Activated naive CD4-positive, alpha-beta T cell treated with anti-CD3 and anti-CD28 coated beads, Interleukin-2, amount 50 U/mL, for 24 hours (primary cell): ENCODE results near the gene CCDC152.

Experiments
- H3K27ac Mint-ChIP-seq: one replicate; pipeline ENCODE4 v1.8.0; 2021; ENCODE audit warnings: mild to moderate bottlenecking, mixed read lengths
- H3K27me3 Mint-ChIP-seq: one replicate; pipeline ENCODE4 v1.8.0; 2021; ENCODE audit warnings: mixed read lengths
- H3K36me3 Mint-ChIP-seq: one replicate; pipeline ENCODE4 v1.8.0; 2021; ENCODE audit warnings: mixed read lengths
- H3K4me1 Mint-ChIP-seq: one replicate; pipeline ENCODE4 v1.8.0; 2021; ENCODE audit warnings: mixed read lengths
- H3K4me3 Mint-ChIP-seq: one replicate; pipeline ENCODE4 v1.8.0; 2021; ENCODE audit warnings: mild to moderate bottlenecking, mixed read lengths
- H3K9me3 Mint-ChIP-seq: one replicate; pipeline ENCODE4 v1.8.0; 2021; ENCODE audit warnings: mixed read lengths

The CCDC152 gene

DNA sequence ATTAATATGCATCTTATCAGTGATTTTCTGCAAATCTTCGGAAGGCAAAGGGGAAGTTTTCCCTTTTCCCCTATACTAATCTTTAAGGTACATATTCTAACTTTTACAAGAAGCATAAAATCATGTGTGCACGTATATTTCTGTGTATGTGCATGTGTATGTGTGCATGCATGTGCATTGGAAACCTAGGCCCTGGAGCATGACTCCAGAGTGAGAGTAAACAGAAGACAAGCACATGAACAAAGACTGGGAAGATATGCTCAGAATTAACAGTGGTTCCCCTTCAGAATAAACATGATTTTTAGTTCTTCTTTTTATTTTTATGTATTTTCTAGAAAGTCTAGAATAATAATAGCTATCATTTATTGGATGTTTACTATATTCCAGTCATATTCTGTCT is 65.9 kb downstream of the CCDC152 start:
- Mint-ChIP-seq H3K36me3 (no peaks in the 10 kb centered on the region), H3K9me3 (no peaks in the 10 kb centered on the region), H3K27ac (no peak overlapping the region), H3K4me1 (no peaks in the 10 kb centered on the region), H3K4me3 (no peak overlapping the region), H3K27me3 (no peaks in the 10 kb centered on the region)

DNA sequence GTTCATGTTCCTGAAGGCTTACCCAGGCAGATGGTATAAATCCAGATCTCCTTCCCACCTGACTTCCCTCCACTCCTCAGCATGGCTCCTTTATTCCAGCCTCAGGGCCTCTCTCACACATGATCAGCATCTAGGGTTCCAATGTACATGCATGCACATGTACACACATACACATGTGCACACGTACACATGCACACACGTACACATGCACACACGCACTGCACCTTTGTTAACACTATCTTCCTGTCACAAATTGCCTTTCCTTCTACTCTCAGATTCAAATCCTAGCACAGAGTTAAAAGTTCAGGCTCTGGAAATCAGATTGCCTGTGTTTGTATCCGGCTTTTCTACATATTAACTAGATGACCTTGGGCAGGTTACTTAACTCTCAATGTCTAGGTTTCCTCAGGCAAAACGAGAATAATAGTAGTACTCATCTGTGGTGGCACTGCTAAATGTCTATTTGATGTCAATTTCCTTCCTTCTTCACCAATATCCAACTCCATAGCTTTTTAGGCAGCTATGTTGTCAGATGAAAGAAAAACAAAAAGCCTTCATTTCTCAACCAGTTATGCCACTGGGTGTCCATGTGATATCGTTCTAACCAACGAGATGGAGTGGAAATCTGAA is 67.8 kb downstream of the CCDC152 start:
- no peaks in the 10 kb centered on the region for H3K27me3 Mint-ChIP-seq
- no peak overlapping the region for H3K27ac Mint-ChIP-seq
- no peaks in the 10 kb centered on the region for H3K9me3 Mint-ChIP-seq
- no peaks in the 10 kb centered on the region for H3K36me3 Mint-ChIP-seq
- H3K4me3 Mint-ChIP-seq, result no peak overlapping the region
- H3K4me1 Mint-ChIP-seq, result no peaks in the 10 kb centered on the region

DNA sequence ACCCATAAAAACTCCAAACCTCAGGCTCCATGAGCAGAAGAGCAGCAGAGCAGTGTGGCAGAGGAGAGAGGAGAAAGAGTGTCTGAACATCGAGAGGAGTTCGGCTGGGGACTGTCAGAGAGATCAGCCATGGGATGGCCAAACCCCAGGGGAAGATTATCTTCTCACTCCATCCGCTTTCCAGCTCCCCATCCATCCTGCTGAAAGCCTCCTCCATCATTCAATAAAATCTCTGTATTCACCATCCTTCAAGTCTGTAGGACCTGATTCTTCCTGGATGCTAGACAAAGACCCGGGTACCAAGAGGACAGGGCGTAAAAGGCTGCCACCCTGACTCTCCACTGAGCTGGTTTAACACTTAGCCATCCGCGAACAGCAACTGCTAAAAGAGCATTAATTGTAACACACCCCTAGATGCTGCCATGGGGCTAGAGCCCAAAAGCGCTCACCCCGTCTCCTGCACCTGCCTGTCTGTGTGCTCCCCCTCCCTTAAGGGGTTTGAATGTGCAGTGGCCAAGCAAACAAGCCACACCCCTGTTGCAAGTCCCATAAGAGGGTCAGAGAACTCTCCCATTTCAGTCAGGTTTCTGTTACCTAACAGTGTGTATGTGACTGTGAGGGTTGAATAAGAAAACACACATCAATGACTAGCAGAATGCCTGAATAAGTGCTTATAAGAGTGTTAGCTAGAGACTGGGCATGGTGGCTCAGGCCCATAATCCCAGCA is 69.0 kb downstream of the CCDC152 start:
- Mint-ChIP-seq H3K27me3 (no peaks in the 10 kb centered on the region), H3K4me1 (no peaks in the 10 kb centered on the region), H3K4me3 (no peak overlapping the region), H3K9me3 (no peaks in the 10 kb centered on the region), H3K36me3 (no peaks in the 10 kb centered on the region), H3K27ac (no peak overlapping the region)

DNA sequence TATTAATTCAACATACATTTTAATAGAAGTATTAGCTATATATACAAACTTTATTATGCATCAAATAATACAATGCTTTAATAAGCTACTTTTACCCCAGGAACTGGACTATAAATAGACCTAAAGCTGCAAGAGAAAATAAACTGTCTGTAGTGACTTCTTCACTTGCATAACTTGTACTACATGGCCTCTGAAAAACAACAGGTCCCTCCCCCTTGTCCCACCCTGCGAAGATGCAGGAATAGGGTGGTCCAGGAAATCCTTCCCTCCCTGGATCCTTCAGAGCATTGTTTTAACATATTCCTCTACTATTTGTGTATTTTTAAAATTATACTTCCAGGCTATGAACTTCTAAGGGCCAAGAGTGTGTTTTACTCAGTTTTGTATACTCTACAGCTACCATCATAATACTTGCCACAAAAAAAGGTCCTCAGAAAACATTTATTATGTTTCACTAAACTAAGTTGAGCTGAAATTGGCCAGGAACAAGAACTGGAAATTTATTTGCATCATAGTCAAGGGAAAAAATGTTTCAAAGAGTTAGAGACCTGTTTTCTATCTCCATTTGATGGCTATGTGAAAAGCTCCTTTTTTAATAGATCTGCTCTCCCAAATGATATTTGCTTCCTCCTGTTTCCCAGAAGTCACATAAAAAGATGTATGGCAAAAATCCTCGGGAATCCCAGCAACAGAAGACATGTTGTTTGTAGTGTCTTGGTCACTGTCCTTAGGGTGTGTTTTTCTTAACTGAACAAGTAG is 70.3 kb downstream of the CCDC152 start:
- Mint-ChIP-seq H3K27ac (no peak overlapping the region), H3K27me3 (peaks cover 2% of the 10 kb centered on the region), H3K4me1 (no peaks in the 10 kb centered on the region), H3K36me3 (no peaks in the 10 kb centered on the region), H3K4me3 (no peak overlapping the region), H3K9me3 (no peaks in the 10 kb centered on the region)

DNA sequence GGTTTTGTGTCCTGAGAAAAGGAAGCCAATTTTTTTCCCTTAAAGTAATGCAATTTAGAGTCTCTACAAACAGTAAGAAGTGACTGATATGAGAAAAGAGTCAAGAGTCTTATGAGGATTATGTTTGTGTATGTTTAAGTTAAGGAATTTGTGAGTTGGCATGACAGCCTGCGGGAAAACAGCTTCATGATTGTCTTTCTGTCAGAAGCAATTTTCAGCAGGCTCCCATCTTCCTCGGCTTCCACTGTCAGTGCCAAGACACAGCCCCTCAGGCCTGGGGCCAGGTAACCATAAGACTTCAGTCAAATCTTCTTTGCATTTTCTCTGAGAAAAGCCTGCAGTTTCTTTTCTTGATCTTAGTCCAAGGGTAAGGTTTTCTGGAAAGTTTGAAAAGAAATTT is 72.1 kb downstream of the CCDC152 start:
- peaks cover 4% of the 10 kb centered on the region for H3K27me3 Mint-ChIP-seq
- H3K4me1 Mint-ChIP-seq, result no peaks in the 10 kb centered on the region
- no peak overlapping the region for H3K27ac Mint-ChIP-seq
- H3K4me3 Mint-ChIP-seq, result no peak overlapping the region
- H3K9me3 Mint-ChIP-seq, result no peaks in the 10 kb centered on the region
- no peaks in the 10 kb centered on the region for H3K36me3 Mint-ChIP-seq

DNA sequence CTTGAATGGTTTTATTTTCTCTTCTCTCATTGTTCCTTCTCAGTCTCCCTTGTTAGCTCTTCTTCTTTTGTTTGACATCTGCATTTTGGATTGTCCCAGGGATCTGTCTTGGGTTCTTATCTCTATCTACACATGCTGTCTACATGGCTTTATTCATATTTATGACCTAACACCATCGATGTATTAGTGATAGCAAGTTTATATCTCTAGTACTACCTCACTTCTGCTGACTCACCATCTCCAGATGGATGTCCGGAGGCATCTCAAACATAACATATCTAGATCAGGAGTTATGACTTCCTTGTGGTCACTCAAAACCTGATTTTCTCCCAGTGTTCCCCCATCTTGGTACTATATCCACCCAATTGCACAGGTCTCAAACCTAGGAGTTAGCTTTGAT is 74.3 kb downstream of the CCDC152 start:
- no peaks in the 10 kb centered on the region for H3K9me3 Mint-ChIP-seq
- no peaks in the 10 kb centered on the region for H3K36me3 Mint-ChIP-seq
- H3K4me1 Mint-ChIP-seq, result no peaks in the 10 kb centered on the region
- H3K27ac Mint-ChIP-seq, result no peak overlapping the region
- H3K4me3 Mint-ChIP-seq, result no peak overlapping the region
- peaks cover 4% of the 10 kb centered on the region for H3K27me3 Mint-ChIP-seq

DNA sequence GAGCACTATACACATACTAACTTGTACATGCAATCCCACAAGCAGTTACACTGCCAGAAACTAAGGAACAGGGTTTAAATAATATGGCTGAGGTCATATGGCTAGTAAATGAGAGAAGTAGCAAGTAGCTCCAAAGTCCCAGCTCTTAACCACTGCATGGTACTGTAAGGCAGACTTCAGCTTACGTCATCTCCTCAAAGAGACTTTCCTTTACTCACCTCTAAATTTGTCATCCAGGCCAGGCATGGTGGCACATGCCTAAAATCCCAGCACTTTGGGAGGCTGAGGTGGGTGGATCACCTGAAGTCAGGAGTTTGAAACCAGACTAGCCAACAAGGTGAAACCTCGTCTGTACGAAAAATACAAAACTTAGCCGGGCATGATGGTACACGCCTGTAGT is 75.4 kb downstream of the CCDC152 start:
- Mint-ChIP-seq H3K9me3 (no peaks in the 10 kb centered on the region), H3K36me3 (no peaks in the 10 kb centered on the region), H3K4me3 (no peak overlapping the region), H3K4me1 (no peaks in the 10 kb centered on the region), H3K27me3 (peaks cover 4% of the 10 kb centered on the region), H3K27ac (no peak overlapping the region)

DNA sequence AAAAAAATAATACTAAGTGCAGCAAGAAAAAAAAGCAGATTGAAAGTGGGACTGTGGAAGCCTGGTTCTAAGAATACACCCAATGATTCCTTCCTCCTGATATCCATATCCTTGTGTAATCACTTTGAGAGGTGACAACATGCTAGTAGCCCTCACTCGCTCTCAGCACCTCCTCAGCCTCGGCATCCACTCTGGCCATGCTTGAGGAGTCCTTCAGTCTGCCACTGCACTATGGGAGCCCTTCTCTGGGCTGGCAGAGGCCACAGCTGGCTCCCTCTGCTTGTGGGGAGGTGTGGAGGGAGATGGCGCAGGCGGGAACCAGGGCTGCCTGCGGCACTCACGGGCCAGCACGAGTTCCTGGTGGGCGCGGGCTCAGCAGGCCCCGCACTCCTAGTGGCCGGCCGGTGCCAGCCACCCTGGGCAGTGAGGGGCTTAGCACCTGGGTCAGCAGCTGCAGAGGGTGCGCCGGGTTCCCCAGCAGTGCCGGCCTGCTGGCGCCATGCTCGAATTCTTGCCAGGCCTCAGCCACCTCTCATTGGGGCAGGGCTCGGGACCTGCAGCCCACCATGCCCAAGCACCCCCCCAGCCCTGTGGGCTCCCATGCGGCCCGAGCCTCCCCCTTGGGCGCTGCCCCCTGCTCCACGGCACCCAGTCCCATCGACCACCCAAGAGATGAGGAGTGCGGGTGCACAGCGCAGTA is 79.6 kb downstream of the CCDC152 start:
- peaks cover 3% of the 10 kb centered on the region for H3K27me3 Mint-ChIP-seq
- no peaks in the 10 kb centered on the region for H3K4me1 Mint-ChIP-seq
- no peak overlapping the region for H3K4me3 Mint-ChIP-seq
- no peaks in the 10 kb centered on the region for H3K9me3 Mint-ChIP-seq
- no peak overlapping the region for H3K27ac Mint-ChIP-seq
- H3K36me3 Mint-ChIP-seq, result no peaks in the 10 kb centered on the region

DNA sequence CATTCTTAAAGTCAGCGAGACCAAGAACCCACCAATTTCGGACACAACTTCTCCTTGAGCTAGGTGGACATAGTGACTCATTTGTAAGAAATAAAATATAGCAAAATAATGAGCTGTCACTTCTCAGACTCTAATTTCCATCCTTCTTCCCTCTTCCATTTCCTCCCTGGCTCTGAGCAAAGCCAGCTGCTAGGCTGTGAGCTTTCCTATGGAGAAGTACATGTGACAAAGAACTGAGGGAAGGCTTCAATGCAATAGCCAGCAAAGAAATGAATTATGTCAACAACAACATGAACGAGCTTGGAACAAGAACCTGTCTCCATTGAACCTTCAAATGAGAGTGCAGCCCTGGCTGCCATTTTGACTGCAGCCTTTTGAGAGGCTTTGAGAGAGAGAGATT is 81.0 kb downstream of the CCDC152 start:
- Mint-ChIP-seq H3K4me3 (no peak overlapping the region), H3K4me1 (no peaks in the 10 kb centered on the region), H3K36me3 (no peaks in the 10 kb centered on the region), H3K27me3 (peaks cover 2% of the 10 kb centered on the region), H3K27ac (no peak overlapping the region), H3K9me3 (no peaks in the 10 kb centered on the region)

DNA sequence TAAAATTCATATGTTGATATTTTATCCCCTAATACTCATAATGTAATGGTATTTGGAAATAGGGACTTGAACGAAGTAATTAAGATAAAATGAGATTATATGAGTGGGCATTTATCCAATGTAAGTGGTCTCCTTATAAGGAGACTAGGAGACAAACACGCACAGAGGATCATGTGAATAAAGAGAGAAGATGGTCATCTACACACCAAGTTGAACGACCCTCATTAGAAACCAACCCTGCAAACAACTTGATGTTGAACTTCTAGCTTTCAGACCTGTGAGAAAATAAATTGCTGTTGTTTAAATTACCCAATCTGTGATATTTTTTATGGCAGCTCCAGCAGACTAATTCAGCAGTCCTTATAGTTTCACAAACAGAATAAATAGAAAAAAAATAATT is 82.6 kb downstream of the CCDC152 start:
- Mint-ChIP-seq H3K9me3 (no peaks in the 10 kb centered on the region), H3K4me1 (no peaks in the 10 kb centered on the region), H3K36me3 (no peaks in the 10 kb centered on the region), H3K27ac (no peak overlapping the region), H3K4me3 (no peak overlapping the region), H3K27me3 (peaks cover 2% of the 10 kb centered on the region)

DNA sequence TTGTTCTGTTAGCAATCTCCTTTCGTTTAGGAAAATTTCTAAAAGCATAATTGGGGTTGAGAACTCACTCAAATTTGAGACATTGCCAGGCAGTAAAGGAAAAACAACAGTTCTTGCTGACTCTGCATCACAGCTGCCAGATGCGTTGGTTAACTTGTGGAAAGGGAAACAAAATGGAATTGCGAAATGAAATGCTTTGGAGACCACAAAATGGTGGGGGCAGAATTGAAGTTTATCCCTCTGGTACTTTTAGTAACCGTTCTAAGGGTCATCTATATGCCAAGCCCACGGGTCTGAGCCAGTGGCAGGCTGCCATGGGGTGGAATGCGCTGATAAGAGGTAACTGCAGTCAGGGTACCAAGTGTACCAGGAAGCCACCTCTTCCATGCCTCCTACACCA is 83.7 kb downstream of the CCDC152 start:
- Mint-ChIP-seq H3K4me3 (no peak overlapping the region), H3K4me1 (no peaks in the 10 kb centered on the region), H3K36me3 (no peaks in the 10 kb centered on the region), H3K27me3 (peaks cover 2% of the 10 kb centered on the region), H3K9me3 (no peaks in the 10 kb centered on the region), H3K27ac (no peak overlapping the region)

DNA sequence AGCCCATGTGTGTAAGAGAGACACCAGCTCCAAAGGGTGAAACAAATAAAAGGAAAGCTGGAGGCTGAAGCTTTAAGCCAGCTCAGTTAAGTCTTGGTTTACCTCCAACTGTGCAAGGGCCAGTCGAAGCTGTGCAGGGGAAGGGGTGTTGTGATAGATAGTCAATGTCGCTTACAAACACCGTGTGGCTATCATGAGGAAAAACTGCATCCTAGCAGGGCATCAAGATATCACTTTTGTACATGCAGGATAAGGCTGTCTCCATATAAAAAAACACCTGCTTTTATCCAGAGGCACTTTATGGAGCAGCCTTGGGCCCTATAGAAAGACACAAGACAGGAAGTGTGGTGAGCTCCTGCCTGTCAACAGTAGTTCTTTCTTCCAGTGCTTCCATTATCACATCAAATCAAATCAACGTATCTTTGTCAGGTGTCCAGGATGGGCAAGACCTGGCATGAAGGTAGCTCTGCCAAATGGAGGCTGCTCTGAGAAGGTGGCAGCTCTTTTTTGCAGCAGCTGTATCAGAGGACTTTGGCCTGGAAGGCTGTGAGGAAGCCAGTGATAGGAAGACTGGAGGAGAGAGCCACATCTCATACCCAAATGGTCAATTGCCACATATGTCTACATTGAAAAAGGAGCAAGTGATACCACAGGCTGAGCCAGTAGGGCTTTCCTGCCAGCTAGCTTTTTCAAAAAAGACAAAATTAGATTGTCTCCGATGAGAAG is 84.4 kb downstream of the CCDC152 start:
- Mint-ChIP-seq H3K27me3 (peaks cover 4% of the 10 kb centered on the region), H3K4me3 (no peak overlapping the region), H3K36me3 (no peaks in the 10 kb centered on the region), H3K9me3 (no peaks in the 10 kb centered on the region), H3K27ac (no peak overlapping the region), H3K4me1 (no peaks in the 10 kb centered on the region)

DNA sequence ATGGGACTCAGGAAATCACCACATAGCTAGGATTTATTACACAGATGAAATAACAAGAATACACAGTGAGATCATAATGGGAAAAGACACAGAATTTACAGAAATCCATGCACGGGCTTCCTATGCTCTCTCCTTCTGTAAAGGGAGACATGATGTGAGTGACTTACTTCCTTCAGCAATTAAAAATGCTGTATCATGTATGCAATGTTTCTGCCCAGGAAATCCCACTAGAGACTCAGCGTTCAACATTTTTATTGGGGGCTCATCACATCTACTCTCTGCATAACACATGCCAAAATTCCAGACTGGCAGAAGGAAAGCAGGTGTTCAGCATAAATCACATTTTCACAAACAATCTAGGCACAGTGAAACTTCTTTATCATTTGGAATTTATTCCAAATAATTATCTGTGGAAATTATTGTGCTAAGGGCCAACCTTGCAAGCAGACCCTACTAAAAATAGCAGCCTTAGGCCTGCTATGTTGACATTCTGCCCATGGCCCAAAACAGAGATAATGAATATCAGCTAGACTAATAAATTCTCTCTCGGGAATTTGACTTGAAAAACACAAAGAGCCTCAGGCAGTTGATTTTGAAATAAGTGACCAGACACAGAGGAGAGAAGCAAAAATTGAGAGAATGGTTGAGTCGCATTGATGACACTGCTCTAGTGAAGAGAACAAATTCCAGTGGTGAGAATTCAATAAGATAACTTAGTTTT is 86.5 kb downstream of the CCDC152 start:
- no peak overlapping the region for H3K27ac Mint-ChIP-seq
- peaks cover 4% of the 10 kb centered on the region for H3K27me3 Mint-ChIP-seq
- no peaks in the 10 kb centered on the region for H3K4me1 Mint-ChIP-seq
- no peaks in the 10 kb centered on the region for H3K9me3 Mint-ChIP-seq
- peaks cover under 1% of the 10 kb centered on the region for H3K36me3 Mint-ChIP-seq
- H3K4me3 Mint-ChIP-seq, result no peak overlapping the region

DNA sequence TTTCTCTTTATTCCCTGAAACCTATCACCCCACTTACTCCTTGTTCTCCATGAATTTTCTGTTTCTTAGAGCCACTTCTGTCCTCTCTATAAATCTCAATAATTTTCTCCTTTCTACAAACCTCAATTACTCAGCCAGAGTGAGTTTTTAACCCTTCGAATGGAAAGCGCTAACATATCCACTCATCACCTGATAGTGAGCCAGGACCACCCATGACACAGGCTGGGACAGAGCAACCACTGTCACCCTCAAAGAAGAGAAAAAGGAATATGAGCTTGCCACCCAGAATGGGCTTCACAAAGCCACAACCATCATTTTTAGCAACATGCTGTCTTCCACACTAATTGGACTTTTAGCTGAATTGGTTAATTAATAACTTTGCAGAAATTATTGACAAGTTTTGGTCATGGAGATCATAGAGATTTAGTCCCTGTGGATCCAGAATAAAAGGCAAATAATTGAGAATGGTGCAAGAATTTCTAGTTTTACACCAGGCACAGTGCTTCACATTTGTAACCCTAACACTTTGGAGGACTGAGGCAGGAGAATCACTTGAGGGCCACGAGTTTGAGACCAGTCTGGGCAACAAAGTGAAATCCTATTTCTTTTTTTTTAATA is 87.2 kb downstream of the CCDC152 start:
- no peak overlapping the region for H3K4me3 Mint-ChIP-seq

More for the DNA sequence above, 87.2 kb downstream of the CCDC152 start:
- Mint-ChIP-seq H3K36me3 (peaks cover 1% of the 10 kb centered on the region), H3K4me1 (no peaks in the 10 kb centered on the region), H3K27ac (no peak overlapping the region), H3K9me3 (no peaks in the 10 kb centered on the region), H3K27me3 (peaks cover 5% of the 10 kb centered on the region)
